Measurements from ENCODE around the gene POMT1. TPM values are rescaled to one million over a fixed set of nuclear protein-coding genes. Genes with fewer than 3 reads are reported as not detected.

POMT1 gene
- total RNA-seq, 2 donors from 2014 or later, result 22.1 to 34.6 TPM

DNA sequence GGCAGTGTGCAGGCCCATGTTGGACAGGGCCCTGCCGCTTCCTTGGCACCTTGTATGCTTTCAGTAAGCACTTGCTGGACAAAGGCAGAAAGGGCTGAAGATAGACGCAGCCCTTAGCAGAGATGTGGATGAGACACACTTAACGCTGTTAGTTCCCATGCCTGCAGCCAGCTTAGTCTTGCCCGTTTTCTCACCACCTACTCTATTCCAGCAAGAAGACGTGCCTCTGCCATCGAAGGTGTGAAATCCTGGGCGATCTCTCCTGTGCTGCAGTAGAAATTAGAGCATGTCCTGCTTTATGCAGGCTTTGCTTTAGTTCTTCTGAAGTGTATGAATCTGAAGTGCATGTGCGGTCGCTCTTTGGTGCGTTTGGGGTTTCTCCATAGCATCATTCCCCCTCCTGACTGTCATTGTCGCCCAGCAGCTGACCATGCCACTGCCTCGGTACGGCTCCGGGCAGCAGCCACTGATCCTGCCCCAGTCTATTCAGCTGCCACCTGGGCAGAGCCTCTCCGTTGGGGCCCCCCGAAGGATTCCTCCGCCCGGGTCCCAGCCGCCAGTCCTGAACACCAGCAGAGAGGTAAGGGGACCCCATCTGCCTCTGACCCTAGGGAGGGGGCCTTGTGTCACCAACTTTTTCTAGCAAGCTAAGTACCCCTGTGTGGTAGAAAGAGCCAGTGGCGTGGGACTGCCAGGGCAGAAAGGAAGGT is 11.6 kb upstream of the POMT1 start:
- no peak overlapping the region for H3K27ac ChIP-seq
- no peak for ATAC-seq

DNA sequence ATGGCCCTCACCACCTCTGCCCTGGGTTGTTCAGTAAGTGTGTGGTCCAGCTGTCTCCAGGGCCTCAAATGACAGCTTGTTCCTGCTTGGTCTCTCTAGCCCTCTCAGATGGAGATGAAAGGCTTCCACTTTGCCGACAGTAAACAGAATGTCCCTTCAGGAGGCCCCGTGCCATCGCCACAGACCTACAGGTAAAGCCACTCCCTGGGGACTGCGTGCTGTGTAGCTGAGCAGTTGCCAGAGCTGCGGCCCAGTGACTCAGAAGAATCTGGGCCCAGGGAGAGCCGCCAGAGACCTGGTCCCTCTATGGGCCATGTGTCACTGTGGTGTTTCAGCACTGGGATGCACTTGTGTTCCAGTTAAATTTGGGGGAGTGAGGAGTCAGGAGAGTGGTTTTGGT is 10.6 kb upstream of the POMT1 start:
- ATAC-seq, result no peak
- intact Hi-C loops (cut with DNase I), result no loop called here
- Histone ChIP-seq H3K27ac (no peak overlapping the region), H3K27me3 (no peaks in the 10 kb centered on the region), H3K9me3 (no peaks in the 10 kb centered on the region), H3K36me3 (replicated peaks in 1 of 2; ENCODE audit: insufficient read depth in 1 of 2, low read depth in 2 of 2) (peaks cover 22 to 85% of the 10 kb centered on the region in 2 donors), H3K4me1 (no peaks in the 10 kb centered on the region), H3K4me3 (no peak overlapping the region)
- DNase-seq, result peak in 3 of 4 donors; percentile 29 to 43 (median 41)
- no peak for TF ChIP-seq POLR2A (IDR thresholded peaks at IDR 0.05)
- TF ChIP-seq, protein P1, sequence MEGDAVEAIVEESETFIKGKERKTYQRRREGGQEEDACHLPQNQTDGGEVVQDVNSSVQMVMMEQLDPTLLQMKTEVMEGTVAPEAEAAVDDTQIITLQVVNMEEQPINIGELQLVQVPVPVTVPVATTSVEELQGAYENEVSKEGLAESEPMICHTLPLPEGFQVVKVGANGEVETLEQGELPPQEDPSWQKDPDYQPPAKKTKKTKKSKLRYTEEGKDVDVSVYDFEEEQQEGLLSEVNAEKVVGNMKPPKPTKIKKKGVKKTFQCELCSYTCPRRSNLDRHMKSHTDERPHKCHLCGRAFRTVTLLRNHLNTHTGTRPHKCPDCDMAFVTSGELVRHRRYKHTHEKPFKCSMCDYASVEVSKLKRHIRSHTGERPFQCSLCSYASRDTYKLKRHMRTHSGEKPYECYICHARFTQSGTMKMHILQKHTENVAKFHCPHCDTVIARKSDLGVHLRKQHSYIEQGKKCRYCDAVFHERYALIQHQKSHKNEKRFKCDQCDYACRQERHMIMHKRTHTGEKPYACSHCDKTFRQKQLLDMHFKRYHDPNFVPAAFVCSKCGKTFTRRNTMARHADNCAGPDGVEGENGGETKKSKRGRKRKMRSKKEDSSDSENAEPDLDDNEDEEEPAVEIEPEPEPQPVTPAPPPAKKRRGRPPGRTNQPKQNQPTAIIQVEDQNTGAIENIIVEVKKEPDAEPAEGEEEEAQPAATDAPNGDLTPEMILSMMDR (IDR thresholded peaks at IDR 0.05), result no peak
- WGBS, 2 donors, result 85 to 97% methylated on average over 6 of the region's 6 CpGs

More for the DNA sequence above, 11.6 kb upstream of the POMT1 start:
- Histone ChIP-seq H3K36me3 (replicated peaks in 1 of 2; ENCODE audit: insufficient read depth in 1 of 2, low read depth in 2 of 2) (peaks cover 26 to 81% of the 10 kb centered on the region in 2 donors), H3K27me3 (no peaks in the 10 kb centered on the region), H3K4me3 (no peak overlapping the region), H3K9me3 (no peaks in the 10 kb centered on the region), H3K4me1 (no peaks in the 10 kb centered on the region)
- intact Hi-C loops (cut with DNase I), result no loop called here
- TF ChIP-seq POLR2A (IDR thresholded peaks at IDR 0.05), result no peak
- TF ChIP-seq, protein P1 (IDR thresholded peaks at IDR 0.05), result no peak
- no peak for DNase-seq
- WGBS, 2 donors, result 90 to 97% methylated on average over 18 to 20 of the region's 20 CpGs

DNA sequence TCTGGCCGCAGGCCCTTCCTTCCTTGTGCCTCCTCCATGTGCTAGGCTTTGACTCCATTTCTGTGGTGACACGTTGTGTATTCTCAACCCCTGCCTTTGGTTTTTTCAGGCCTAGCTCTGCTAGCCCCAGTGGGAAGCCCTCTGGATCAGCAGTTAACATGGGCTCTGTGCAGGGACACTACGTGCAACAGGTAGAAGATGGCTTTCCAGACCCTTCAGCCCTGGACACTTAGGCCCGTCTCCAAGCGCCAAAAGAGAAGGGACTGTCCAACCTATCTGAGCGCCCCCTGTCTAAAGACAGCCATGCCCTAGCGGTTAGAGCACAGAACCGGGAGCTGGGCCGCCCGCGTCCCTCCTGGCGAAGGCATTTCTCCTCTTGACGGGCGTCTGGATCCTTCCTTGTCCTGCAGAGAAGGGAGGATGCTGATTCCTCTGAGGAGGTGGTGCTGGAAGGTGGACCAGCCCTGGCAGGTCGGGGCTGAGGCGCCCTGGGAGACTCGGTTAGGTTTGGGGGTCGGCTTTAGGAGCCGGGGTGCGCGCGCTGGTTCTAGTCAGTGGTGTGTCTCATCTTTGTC is 8.3 kb upstream of the POMT1 start:
- Histone ChIP-seq H3K9me3 (no peaks in the 10 kb centered on the region), H3K27me3 (no peaks in the 10 kb centered on the region), H3K27ac (no peak overlapping the region), H3K36me3 (replicated peaks in 1 of 2; ENCODE audit: insufficient read depth in 1 of 2, low read depth in 2 of 2) (peaks cover 21 to 73% of the 10 kb centered on the region in 2 donors), H3K4me3 (no peak overlapping the region), H3K4me1 (no peaks in the 10 kb centered on the region)
- DNase-seq, result no peak
- ATAC-seq, result no peak
- intact Hi-C loops (cut with DNase I), result no loop called here
- no peak for TF ChIP-seq POLR2A (IDR thresholded peaks at IDR 0.05)
- TF ChIP-seq, protein P1 (IDR thresholded peaks at IDR 0.05), result no peak
- WGBS, 2 donors, result 89 to 97% methylated on average over 14 to 22 of the region's 22 CpGs

DNA sequence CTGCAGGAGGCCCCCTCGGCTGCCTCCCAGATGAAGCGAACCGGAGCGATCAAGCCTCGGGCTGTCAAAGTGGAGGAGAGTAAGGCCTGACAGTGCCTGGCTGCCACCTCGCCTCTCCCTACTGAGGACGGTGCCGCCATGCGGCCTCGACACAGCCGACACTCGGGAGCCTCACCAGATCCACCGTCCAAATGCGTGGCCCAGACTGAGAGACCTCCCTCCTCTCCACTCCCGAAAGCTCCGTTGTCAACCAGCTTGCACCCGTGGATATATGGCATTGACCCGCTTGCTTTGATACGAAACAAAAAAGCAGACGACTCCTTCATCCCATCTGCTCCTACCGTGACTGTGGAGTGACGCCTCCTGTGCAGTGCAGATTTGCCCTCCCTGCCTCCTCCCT is 6.9 kb upstream of the POMT1 start:
- no peaks in the 10 kb centered on the region for H3K9me3 ChIP-seq
- H3K4me3 ChIP-seq, result no peak overlapping the region
- H3K27ac ChIP-seq, result no peak overlapping the region
- TF ChIP-seq, protein P1 (IDR thresholded peaks at IDR 0.05), result no peak
- TF ChIP-seq POLR2A (IDR thresholded peaks at IDR 0.05), result no peak
- DNase-seq (no peak), ATAC-seq (no peak)
- H3K36me3 ChIP-seq (replicated peaks in 1 of 2; ENCODE audit: insufficient read depth in 1 of 2, low read depth in 2 of 2), result peaks cover 21 to 62% of the 10 kb centered on the region in 2 donors
- H3K27me3 ChIP-seq, result no peaks in the 10 kb centered on the region
- 84 to 90% methylated on average over 22 of the region's 22 CpGs for WGBS, 2 donors
- peaks cover 1% of the 10 kb centered on the region for H3K4me1 ChIP-seq
- intact Hi-C loops (cut with DNase I), result no loop called here

Measured in body of pancreas (tissue), 4 donors.